Measurements from ENCODE around the gene CYS1. TPM values are rescaled to one million over a fixed set of nuclear protein-coding genes. Genes with fewer than 3 reads are reported as not detected.

The CYS1 gene
- total RNA-seq, 3 donors from 2014 or later (not counting 1 experiment from before 2014, with no cell fraction given): not detected

DNA sequence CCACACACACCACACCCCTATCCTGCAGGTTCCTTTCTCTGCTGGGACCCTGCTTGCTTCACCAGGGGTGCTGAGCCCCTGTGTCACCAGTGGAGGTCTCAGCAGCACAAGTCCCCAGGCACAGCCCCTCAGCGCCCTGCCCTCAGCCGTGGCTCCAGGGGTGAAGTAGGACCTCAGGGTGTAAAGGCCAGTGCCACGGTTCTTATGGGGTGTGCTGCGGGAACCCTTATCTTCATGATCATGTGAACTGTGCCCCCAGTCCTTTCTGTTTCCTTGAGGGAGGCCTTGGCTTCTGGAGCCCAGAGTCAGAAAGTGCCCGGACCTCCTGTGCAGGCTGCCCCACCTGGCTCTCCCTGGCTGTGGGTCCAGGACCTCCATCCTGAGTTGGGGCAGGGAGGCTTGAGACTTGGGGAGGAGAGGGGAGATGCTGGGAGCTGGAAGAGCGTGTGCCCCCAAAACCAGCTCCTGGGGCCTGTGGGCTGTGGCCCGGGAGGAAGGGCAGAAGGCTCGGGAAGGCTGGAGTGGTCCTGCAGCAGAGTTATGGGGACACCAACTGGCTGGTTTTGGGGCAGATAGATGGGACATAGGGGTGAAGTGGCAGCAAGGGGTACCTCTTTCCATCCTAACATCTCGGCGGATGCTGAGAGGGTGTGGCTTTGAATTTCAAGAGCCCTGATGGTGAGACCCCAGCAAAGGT is 57.1 kb downstream of the CYS1 start:
- no peaks in the 10 kb centered on the region for H3K27me3 Mint-ChIP-seq (ENCODE audit: low read depth in 2 of 2)
- H3K4me3 Mint-ChIP-seq: no peak overlapping the region
- ATAC-seq (no peak), DNase-seq (no peak)
- H3K27me3 ChIP-seq (ENCODE audit: control insufficient read depth, insufficient read depth, low read length): no peaks in the 10 kb centered on the region
- no peaks in the 10 kb centered on the region for H3K9me3 ChIP-seq (ENCODE audit: control insufficient read depth, insufficient read depth, low read length)
- no peaks in the 10 kb centered on the region for H3K9me3 Mint-ChIP-seq
- no peak overlapping the region for H3K27ac ChIP-seq (ENCODE audit: low read length)
- TF ChIP-seq, protein P1, sequence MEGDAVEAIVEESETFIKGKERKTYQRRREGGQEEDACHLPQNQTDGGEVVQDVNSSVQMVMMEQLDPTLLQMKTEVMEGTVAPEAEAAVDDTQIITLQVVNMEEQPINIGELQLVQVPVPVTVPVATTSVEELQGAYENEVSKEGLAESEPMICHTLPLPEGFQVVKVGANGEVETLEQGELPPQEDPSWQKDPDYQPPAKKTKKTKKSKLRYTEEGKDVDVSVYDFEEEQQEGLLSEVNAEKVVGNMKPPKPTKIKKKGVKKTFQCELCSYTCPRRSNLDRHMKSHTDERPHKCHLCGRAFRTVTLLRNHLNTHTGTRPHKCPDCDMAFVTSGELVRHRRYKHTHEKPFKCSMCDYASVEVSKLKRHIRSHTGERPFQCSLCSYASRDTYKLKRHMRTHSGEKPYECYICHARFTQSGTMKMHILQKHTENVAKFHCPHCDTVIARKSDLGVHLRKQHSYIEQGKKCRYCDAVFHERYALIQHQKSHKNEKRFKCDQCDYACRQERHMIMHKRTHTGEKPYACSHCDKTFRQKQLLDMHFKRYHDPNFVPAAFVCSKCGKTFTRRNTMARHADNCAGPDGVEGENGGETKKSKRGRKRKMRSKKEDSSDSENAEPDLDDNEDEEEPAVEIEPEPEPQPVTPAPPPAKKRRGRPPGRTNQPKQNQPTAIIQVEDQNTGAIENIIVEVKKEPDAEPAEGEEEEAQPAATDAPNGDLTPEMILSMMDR (IDR thresholded peaks at IDR 0.05): no peak
- 90% methylated on average over 10 of the region's 10 CpGs for WGBS (ENCODE audit: insufficient coverage)
- no peak overlapping the region for H3K27ac Mint-ChIP-seq
- H3K36me3 Mint-ChIP-seq: no peaks in the 10 kb centered on the region
- H3K36me3 ChIP-seq (ENCODE audit: control insufficient read depth, insufficient read depth, low read length): no peaks in the 10 kb centered on the region
- H3K4me3 ChIP-seq (ENCODE audit: low read length): no peak overlapping the region
- intact Hi-C loops (cut with micrococcal nuclease): no loop called here
- peaks cover 0 to 10% of the 10 kb centered on the region in 2 donors for H3K4me1 Mint-ChIP-seq
- H3K4me1 ChIP-seq (ENCODE audit: control insufficient read depth, insufficient read depth, low read length): peaks cover 8% of the 10 kb centered on the region

DNA sequence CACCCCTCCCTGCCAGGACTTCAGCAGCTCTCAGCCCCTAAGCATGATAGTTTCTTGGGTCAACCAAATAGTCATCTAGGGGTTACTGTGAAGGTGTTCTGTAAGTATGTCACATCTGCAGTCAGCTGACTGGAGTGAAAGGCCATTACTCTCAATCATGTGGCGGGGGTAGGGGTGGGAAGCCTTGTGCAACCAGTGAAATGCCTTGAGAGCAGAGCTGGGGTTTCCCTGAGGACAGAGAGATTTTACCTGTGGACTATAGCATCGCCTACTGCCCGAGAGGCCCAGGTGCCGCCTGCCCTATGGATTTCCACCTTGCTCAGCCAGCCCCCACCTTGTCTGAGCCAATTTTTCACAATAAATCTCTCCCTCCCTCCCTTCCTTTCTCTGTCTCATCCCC is 57.8 kb downstream of the CYS1 start:
- Mint-ChIP-seq H3K36me3 (no peaks in the 10 kb centered on the region), H3K4me3 (no peak overlapping the region), H3K4me1 (peaks cover 0 to 10% of the 10 kb centered on the region in 2 donors), H3K9me3 (no peaks in the 10 kb centered on the region), H3K27ac (no peak overlapping the region), H3K27me3 (ENCODE audit: low read depth in 2 of 2) (no peaks in the 10 kb centered on the region)
- WGBS (ENCODE audit: insufficient coverage): 91% methylated on average over 4 of the region's 4 CpGs
- H3K36me3 ChIP-seq (ENCODE audit: control insufficient read depth, insufficient read depth, low read length): no peaks in the 10 kb centered on the region
- no peaks in the 10 kb centered on the region for H3K9me3 ChIP-seq (ENCODE audit: control insufficient read depth, insufficient read depth, low read length)
- H3K4me1 ChIP-seq (ENCODE audit: control insufficient read depth, insufficient read depth, low read length): peaks cover 1% of the 10 kb centered on the region
- TF ChIP-seq, protein P1 (IDR thresholded peaks at IDR 0.05): no peak
- no peaks in the 10 kb centered on the region for H3K27me3 ChIP-seq (ENCODE audit: control insufficient read depth, insufficient read depth, low read length)
- DNase-seq (no peak), ATAC-seq (no peak)
- H3K27ac ChIP-seq (ENCODE audit: low read length): no peak overlapping the region
- intact Hi-C loops (cut with micrococcal nuclease): no loop called here
- H3K4me3 ChIP-seq (ENCODE audit: low read length): no peak overlapping the region

DNA sequence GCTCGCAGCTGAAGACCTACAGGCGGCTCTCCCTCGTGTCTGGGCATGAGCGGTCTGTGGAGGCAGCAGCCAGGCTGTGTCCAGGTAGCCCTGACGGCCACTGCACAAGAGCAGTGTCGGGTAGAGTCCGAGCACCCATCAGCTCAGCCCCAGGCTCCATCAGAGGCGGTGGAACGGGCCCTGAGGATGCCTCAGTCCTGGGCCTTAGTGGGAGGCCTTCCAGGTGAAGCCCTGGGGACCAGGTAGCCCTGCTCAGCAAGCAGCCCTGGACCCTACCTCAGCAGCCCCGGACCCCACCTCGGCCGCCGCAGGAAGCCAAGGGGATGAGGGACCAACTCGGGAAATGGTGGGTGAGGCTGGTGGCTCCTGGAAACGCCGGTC is 58.2 kb downstream of the CYS1 start:
- TF ChIP-seq, protein P1 (IDR thresholded peaks at IDR 0.05): no peak
- peaks cover 0 to 10% of the 10 kb centered on the region in 2 donors for H3K4me1 Mint-ChIP-seq

More for the DNA sequence above, 58.2 kb downstream of the CYS1 start:
- no peak overlapping the region for H3K27ac Mint-ChIP-seq
- Histone ChIP-seq H3K9me3 (ENCODE audit: control insufficient read depth, insufficient read depth, low read length) (no peaks in the 10 kb centered on the region), H3K36me3 (ENCODE audit: control insufficient read depth, insufficient read depth, low read length) (no peaks in the 10 kb centered on the region), H3K27ac (ENCODE audit: low read length) (no peak overlapping the region), H3K4me1 (ENCODE audit: control insufficient read depth, insufficient read depth, low read length) (no peaks in the 10 kb centered on the region), H3K27me3 (ENCODE audit: control insufficient read depth, insufficient read depth, low read length) (no peaks in the 10 kb centered on the region), H3K4me3 (ENCODE audit: low read length) (no peak overlapping the region)
- no peaks in the 10 kb centered on the region for H3K27me3 Mint-ChIP-seq (ENCODE audit: low read depth in 2 of 2)
- H3K9me3 Mint-ChIP-seq: no peaks in the 10 kb centered on the region
- no peak overlapping the region for H3K4me3 Mint-ChIP-seq
- no peaks in the 10 kb centered on the region for H3K36me3 Mint-ChIP-seq
- ATAC-seq: no peak
- no peak for DNase-seq
- intact Hi-C loops (cut with micrococcal nuclease): no loop called here
- 92% methylated on average over 16 of the region's 16 CpGs for WGBS (ENCODE audit: insufficient coverage)
